Measurements from ENCODE around the gene ZFC3H1.

- TF ChIP-seq POLR2A (IDR thresholded peaks at IDR 0.05; ENCODE audit: low read depth, low read length) (no peak), POLR2AphosphoS5 (IDR thresholded peaks at IDR 0.05; ENCODE audit: low read depth, low read length) (no peak), SPI1 (IDR thresholded peaks at IDR 0.05; ENCODE audit: low read depth, low read length) (no peak)
Observed at GRCh38 chr12:71685312-71685906, 21.8 kb upstream of the ZFC3H1 start.

Data from GM12891 (cell line).